H1 (cell line): ENCODE data around the gene AURKB.
A peak's percentile ranks its signal among the peaks of the same experiment; 100 is the strongest.

ENCODE experiments used
- CBX5 ChIP-seq: fragments of 300-800, 300-1000 bp; sonication (generic); IDR thresholded peaks from 2 replicates; pipeline ENCODE4 v1.7.1; 2016; ENCODE audit warnings: antibody characterized with exemption, low read length, low read depth
- EGR1 ChIP-seq: IDR thresholded peaks from 2 replicates; pipeline ENCODE4 v1.6.1; 2011; ENCODE audit warnings: low read depth, low read length, borderline replicate concordance
- EZH2 ChIP-seq: fragments of 200-600 bp; sonication (generic); IDR thresholded peaks from 2 replicates; pipeline ENCODE4 v1.7.1; 2012; ENCODE audit warnings: low read depth, mild to moderate bottlenecking, moderate library complexity, low read length, inconsistent platforms; ENCODE audit not compliant: severe bottlenecking
- GABPA ChIP-seq: IDR thresholded peaks from 2 replicates; pipeline ENCODE4 v1.6.1; 2011; ENCODE audit warnings: mild to moderate bottlenecking, low read length, moderate library complexity, borderline replicate concordance; ENCODE audit not compliant: insufficient read depth
- PHF8 ChIP-seq: fragments of 200-600 bp; sonication (generic); conservative IDR thresholded peaks from 2 replicates; pipeline ENCODE4 v1.7.1; 2012; ENCODE audit warnings: low read depth, mild to moderate bottlenecking, inconsistent platforms, low read length, moderate library complexity
- POLR2AphosphoS5 ChIP-seq: IDR thresholded peaks from 2 replicates; pipeline ENCODE4 v1.6.1; 2011; ENCODE audit warnings: low read depth, low read length
- RBBP5 ChIP-seq: IDR thresholded peaks from 2 replicates; pipeline ENCODE4 v1.7.1; 2012; ENCODE audit warnings: low read depth, mild to moderate bottlenecking, inconsistent platforms, low read length, moderate library complexity, borderline replicate concordance
- ZNF274 ChIP-seq: IDR thresholded peaks from 2 replicates; pipeline ENCODE4 v1.7.0; 2012; ENCODE audit warnings: low read length, borderline replicate concordance; ENCODE audit errors: extremely low read depth
- TF ChIP-seq, protein P1 (sequence below): IDR thresholded peaks from 2 replicates; pipeline ENCODE4 v1.6.1; 2012; ENCODE audit warnings: inconsistent platforms
- TF ChIP-seq, protein P2 (sequence below), 3 experiments: IDR thresholded peaks; 1 replicate in 2 of 3; 2 replicates in 1 of 3; pipeline versions ENCODE4 v1.5.1 to v1.6.1; 2011; ENCODE audit warnings: low read length in 3 of 3, mild to moderate bottlenecking in 3 of 3, inconsistent platforms in 2 of 3, low read depth in 1 of 3, moderate library complexity in 1 of 3; ENCODE audit not compliant: insufficient read depth in 1 of 3; ENCODE audit errors: control extremely low read depth in 1 of 3

GRCh38 chr17:8187517-8188262 is 22.7 kb downstream of the AURKB start:
- TF ChIP-seq ZNF274 (no peak), PHF8 (no peak), EZH2 (no peak), CBX5 (no peak), EGR1 (no peak), POLR2AphosphoS5 (no peak), RBBP5 (no peak), GABPA (no peak)
- TF ChIP-seq, protein P1, sequence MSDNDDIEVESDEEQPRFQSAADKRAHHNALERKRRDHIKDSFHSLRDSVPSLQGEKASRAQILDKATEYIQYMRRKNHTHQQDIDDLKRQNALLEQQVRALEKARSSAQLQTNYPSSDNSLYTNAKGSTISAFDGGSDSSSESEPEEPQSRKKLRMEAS, result peak; percentile 11; the same call in 1 of the 2 replicates
- TF ChIP-seq, protein P2, sequence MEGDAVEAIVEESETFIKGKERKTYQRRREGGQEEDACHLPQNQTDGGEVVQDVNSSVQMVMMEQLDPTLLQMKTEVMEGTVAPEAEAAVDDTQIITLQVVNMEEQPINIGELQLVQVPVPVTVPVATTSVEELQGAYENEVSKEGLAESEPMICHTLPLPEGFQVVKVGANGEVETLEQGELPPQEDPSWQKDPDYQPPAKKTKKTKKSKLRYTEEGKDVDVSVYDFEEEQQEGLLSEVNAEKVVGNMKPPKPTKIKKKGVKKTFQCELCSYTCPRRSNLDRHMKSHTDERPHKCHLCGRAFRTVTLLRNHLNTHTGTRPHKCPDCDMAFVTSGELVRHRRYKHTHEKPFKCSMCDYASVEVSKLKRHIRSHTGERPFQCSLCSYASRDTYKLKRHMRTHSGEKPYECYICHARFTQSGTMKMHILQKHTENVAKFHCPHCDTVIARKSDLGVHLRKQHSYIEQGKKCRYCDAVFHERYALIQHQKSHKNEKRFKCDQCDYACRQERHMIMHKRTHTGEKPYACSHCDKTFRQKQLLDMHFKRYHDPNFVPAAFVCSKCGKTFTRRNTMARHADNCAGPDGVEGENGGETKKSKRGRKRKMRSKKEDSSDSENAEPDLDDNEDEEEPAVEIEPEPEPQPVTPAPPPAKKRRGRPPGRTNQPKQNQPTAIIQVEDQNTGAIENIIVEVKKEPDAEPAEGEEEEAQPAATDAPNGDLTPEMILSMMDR (IDR thresholded peaks at IDR 0.05; ENCODE audit: control extremely low read depth in 1 of 3, insufficient read depth in 1 of 3, low read depth in 1 of 3, low read length in 3 of 3), result no peak
